Mesendoderm (in vitro differentiated cells): ENCODE measurements around the gene OR9A2.

Experiments
- DNase-seq: peaks from one replicate; pipeline ENCODE4 v3.0.0; 2013
- H2AK5ac ChIP-seq: 2 replicates; pipeline ENCODE4 v1.6.1; 2013; ENCODE audit warnings: low read length, inconsistent platforms
- H2BK120ac ChIP-seq: 2 replicates; pipeline ENCODE4 v1.6.1; 2013; ENCODE audit warnings: low read depth, mild to moderate bottlenecking, low read length, moderate library complexity, mixed read lengths
- H2BK15ac ChIP-seq: replicated peaks from 2 replicates; pipeline ENCODE4 v1.6.1; 2013; ENCODE audit warnings: low read depth, mild to moderate bottlenecking, moderate library complexity
- H2BK5ac ChIP-seq: 2 replicates; pipeline ENCODE4 v1.6.1; 2013; ENCODE audit warnings: low read length, inconsistent platforms
- H3K18ac ChIP-seq: 2 replicates; pipeline ENCODE4 v1.6.1; 2013; ENCODE audit warnings: mild to moderate bottlenecking, low read length, mixed read lengths
- H3K23ac ChIP-seq: one replicate; pipeline ENCODE4 v1.6.1; 2013; ENCODE audit warnings: low read length
- H3K27ac ChIP-seq: 2 replicates; pipeline ENCODE4 v1.5.1; 2013; ENCODE audit warnings: low read depth, mild to moderate bottlenecking, inconsistent platforms, low read length, moderate library complexity
- H3K27me3 ChIP-seq: 2 replicates; pipeline ENCODE4 v1.6.1; 2013; ENCODE audit warnings: low read length, control low read depth, mild to moderate bottlenecking, inconsistent platforms; ENCODE audit not compliant: insufficient read depth, poor library complexity
- H3K36me3 ChIP-seq: 2 replicates; pipeline ENCODE4 v1.6.1; 2013; ENCODE audit warnings: low read length, inconsistent platforms; ENCODE audit not compliant: control insufficient read depth, insufficient read depth
- H3K4ac ChIP-seq: one replicate; pipeline ENCODE4 v1.6.1; 2013; ENCODE audit warnings: low read depth, mild to moderate bottlenecking, low read length, moderate library complexity
- H3K4me1 ChIP-seq: 2 replicates; pipeline ENCODE4 v1.6.1; 2013; ENCODE audit warnings: low read depth, low read length, inconsistent platforms; ENCODE audit not compliant: control insufficient read depth
- H3K4me2 ChIP-seq: 2 replicates; pipeline ENCODE4 v1.6.1; 2013; ENCODE audit warnings: low read length
- H3K4me3 ChIP-seq: 2 replicates; pipeline ENCODE4 v1.5.1; 2013; ENCODE audit warnings: mild to moderate bottlenecking, low read length
- H3K56ac ChIP-seq: one replicate; pipeline ENCODE4 v1.6.1; 2013; ENCODE audit warnings: low read length
- H3K79me1 ChIP-seq: 2 replicates; pipeline ENCODE4 v1.6.1; 2013; ENCODE audit warnings: low read length, inconsistent platforms
- H3K79me2 ChIP-seq: 2 replicates; pipeline ENCODE4 v1.6.1; 2013; ENCODE audit warnings: mild to moderate bottlenecking, low read length; ENCODE audit not compliant: control insufficient read depth, insufficient read depth
- H3K9ac ChIP-seq: 2 replicates; pipeline ENCODE4 v1.6.1; 2013; ENCODE audit warnings: low read length, inconsistent platforms
- H4K5ac ChIP-seq: one replicate; pipeline ENCODE4 v1.6.1; 2013; ENCODE audit warnings: low read length
- H4K8ac ChIP-seq: one replicate; pipeline ENCODE4 v1.6.1; 2013; ENCODE audit warnings: low read depth, mild to moderate bottlenecking, control low read depth, low read length, moderate library complexity
- WGBS: extraction: QIAGEN DNeasy Blood & Tissue Kit; methylation state at CpG from one replicate; pipeline ENCODE4 v1.1.7; 2013; ENCODE audit warnings: low lambda C conversion rate, missing lambda C conversion rate; ENCODE audit not compliant: insufficient coverage; ENCODE audit errors: extremely low coverage; 5-methylcytosine and 5-hydroxymethylcytosine counted together

Gene OR9A2

DNA sequence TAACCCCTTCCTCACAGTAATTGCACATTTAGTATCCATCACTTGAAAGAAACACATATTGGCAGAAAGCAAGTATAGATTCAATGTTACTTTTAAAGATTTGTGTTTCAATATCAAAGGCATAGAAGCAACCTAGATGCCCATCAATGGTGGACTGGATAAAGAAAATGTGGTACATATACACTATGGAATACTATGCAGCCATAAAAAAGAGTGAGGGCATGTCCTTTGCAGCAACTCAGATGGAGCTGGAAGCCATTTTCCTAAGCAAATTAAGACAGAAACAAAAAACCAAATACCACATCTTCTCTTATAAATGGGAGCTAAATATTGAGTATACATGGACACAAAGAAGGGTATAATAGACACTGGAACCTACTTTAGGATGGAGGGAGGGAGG, 28.8 kb upstream of the OR9A2 start:
- Histone ChIP-seq H3K56ac (no peak overlapping the region), H2BK15ac (no peak overlapping the region), H3K4me1 (no peaks in the 10 kb centered on the region), H2BK120ac (no peak overlapping the region), H2AK5ac (no peak overlapping the region), H3K9ac (no peak overlapping the region), H3K27me3 (no peaks in the 10 kb centered on the region), H3K79me1 (no peaks in the 10 kb centered on the region), H3K18ac (no peak overlapping the region), H3K4ac (no peak overlapping the region), H3K23ac (no peak overlapping the region), H4K5ac (no peak overlapping the region), H3K79me2 (no peaks in the 10 kb centered on the region), H3K27ac (no peak overlapping the region), H3K36me3 (no peaks in the 10 kb centered on the region), H4K8ac (no peak overlapping the region), H2BK5ac (no peak overlapping the region), H3K4me2 (no peak overlapping the region), H3K4me3 (no peak overlapping the region)
- no peak for DNase-seq

DNA sequence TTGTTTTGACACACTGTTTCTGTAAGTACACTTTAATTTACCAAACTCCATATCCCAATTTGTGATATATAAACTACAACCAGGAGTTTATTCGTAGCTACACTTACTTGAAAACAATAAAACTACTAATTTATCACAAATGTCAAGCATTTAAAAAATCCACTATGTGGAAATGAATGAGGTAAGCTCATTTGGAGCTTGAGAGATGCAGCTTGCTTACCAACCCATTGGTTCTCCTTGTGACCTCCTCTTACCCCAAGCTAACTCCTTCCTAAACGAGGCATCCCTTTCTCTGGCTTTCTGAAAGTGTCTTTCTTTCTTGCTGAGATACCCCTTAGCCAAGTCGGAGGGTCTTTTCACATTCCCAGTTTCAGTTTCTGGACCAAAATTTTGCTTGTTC, 27.7 kb upstream of the OR9A2 start:
- no peak overlapping the region for H3K18ac ChIP-seq
- H3K4me1 ChIP-seq: no peaks in the 10 kb centered on the region
- WGBS: 100% methylated on average over 1 of the region's 3 CpGs
- no peak overlapping the region for H3K27ac ChIP-seq
- H2BK5ac ChIP-seq: no peak overlapping the region
- no peak overlapping the region for H3K4me3 ChIP-seq
- H3K79me1 ChIP-seq: no peaks in the 10 kb centered on the region
- H3K27me3 ChIP-seq: no peaks in the 10 kb centered on the region
- no peak overlapping the region for H3K23ac ChIP-seq
- H2BK120ac ChIP-seq: no peak overlapping the region
- no peak overlapping the region for H2AK5ac ChIP-seq
- H3K9ac ChIP-seq: no peak overlapping the region
- no peak overlapping the region for H2BK15ac ChIP-seq
- H3K4me2 ChIP-seq: no peak overlapping the region
- H3K56ac ChIP-seq: no peak overlapping the region
- no peak overlapping the region for H4K8ac ChIP-seq
- H3K79me2 ChIP-seq: no peaks in the 10 kb centered on the region
- no peaks in the 10 kb centered on the region for H3K36me3 ChIP-seq
- H4K5ac ChIP-seq: no peak overlapping the region
- no peak overlapping the region for H3K4ac ChIP-seq
- no peak for DNase-seq

DNA sequence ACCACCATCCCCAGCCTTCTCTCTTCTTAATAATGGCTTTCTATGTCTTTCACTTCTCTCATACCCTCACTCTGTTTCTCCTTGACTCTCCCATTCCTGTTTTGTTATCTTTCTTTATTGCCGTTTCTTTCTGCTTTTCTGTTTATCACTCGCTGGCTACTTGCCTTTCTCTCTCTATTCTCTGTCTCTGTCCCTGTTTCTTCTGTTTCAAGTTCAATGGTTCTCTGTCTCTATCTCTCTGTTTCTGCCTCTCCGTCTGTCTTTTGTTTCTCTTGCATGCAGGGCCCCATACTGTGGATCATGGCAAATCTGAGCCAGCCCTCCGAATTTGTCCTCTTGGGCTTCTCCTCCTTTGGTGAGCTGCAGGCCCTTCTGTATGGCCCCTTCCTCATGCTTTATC, 25.1 kb upstream of the OR9A2 start, which contains the start of gene OR6V1:
OR6V1 (plus strand) TSS at position 301 of the 400 bp plus-strand sequence; CDS start at position 301, 0 bp downstream.
- Histone ChIP-seq H3K9ac (no peak within 1 kb of the TSS), H2BK15ac (no peak within 1 kb of the TSS), H3K27me3 (no peaks in the 10 kb centered on the region), H3K4me1 (no peaks in the 10 kb centered on the region), H3K4ac (no peak within 1 kb of the TSS), H3K27ac (no peak within 1 kb of the TSS), H2BK120ac (no peak within 1 kb of the TSS), H3K56ac (no peak within 1 kb of the TSS), H3K79me2 (no peaks in the 10 kb centered on the region), H3K36me3 (no peaks in the 10 kb centered on the region), H4K8ac (no peak within 1 kb of the TSS), H3K4me2 (no peak within 1 kb of the TSS), H3K23ac (no peak within 1 kb of the TSS), H4K5ac (no peak within 1 kb of the TSS), H2BK5ac (no peak within 1 kb of the TSS), H3K4me3 (no peak within 1 kb of the TSS), H3K18ac (no peak within 1 kb of the TSS), H2AK5ac (no peak within 1 kb of the TSS), H3K79me1 (no peaks in the 10 kb centered on the region)
- no CpG with 5 or more reads among the region's 4 CpGs for WGBS
- DNase-seq: no peak

DNA sequence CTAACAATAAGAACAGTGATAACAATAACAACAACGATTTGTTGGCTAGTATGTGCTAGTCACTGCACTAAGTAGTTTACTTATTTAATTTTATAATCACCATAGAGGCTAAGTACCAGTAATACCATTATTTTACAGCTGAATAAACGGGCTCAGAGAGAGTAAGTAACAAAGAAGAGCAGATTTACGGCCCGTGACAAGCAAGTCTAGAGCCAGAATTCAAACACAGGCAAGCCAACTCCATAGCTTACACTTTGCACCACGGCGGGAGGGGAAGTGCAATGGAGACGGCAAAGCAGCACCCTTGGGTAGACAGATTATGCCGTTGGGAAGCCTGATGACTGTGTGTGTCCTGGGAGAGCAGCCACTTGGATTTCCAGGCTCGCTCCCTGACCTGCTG, 24.0 kb upstream of the OR9A2 start:
- Histone ChIP-seq H3K27me3 (no peaks in the 10 kb centered on the region), H2BK120ac (no peak overlapping the region), H3K4me3 (no peak overlapping the region), H4K8ac (no peak overlapping the region), H3K4me1 (no peaks in the 10 kb centered on the region), H2BK15ac (no peak overlapping the region), H3K9ac (no peak overlapping the region), H3K18ac (no peak overlapping the region), H3K79me1 (no peaks in the 10 kb centered on the region), H4K5ac (no peak overlapping the region), H3K56ac (no peak overlapping the region), H2BK5ac (no peak overlapping the region), H3K36me3 (no peaks in the 10 kb centered on the region), H3K4me2 (no peak overlapping the region), H3K23ac (no peak overlapping the region), H3K79me2 (no peaks in the 10 kb centered on the region), H3K27ac (no peak overlapping the region), H3K4ac (no peak overlapping the region), H2AK5ac (no peak overlapping the region)
- no CpG with 5 or more reads among the region's 9 CpGs for WGBS
- DNase-seq: no peak

DNA sequence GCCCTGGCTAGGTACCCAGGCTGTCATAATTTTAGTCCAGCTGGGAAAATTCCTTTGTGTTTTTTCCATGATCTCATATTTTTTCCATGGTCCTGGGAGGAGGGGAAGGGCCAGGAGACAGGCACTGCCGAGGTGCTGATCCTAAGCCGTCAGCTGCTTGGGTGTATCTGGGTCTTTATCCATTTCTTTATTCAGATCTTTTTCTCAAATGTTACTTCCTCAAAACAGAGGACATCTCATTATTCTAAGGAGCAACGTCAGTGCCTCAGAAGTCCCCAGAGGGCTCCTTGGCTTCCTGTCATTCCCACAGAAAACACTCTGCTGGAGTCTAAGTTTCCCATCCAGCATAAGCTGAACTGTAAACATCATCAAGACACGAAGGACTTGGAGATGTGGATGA, 22.4 kb upstream of the OR9A2 start:
- H3K4me1 ChIP-seq: no peaks in the 10 kb centered on the region
- DNase-seq: no peak
- no peak overlapping the region for H3K23ac ChIP-seq
- H3K36me3 ChIP-seq: no peaks in the 10 kb centered on the region
- H3K18ac ChIP-seq: no peak overlapping the region
- H2BK15ac ChIP-seq: no peak overlapping the region
- no peak overlapping the region for H3K9ac ChIP-seq
- H3K4ac ChIP-seq: no peak overlapping the region
- H3K4me3 ChIP-seq: no peak overlapping the region
- H2AK5ac ChIP-seq: no peak overlapping the region
- H3K4me2 ChIP-seq: no peak overlapping the region
- no peak overlapping the region for H3K56ac ChIP-seq
- no peak overlapping the region for H4K8ac ChIP-seq
- no peaks in the 10 kb centered on the region for H3K79me1 ChIP-seq
- no peak overlapping the region for H3K27ac ChIP-seq
- WGBS: no CpG with 5 or more reads among the region's 4 CpGs
- H4K5ac ChIP-seq: no peak overlapping the region
- H3K79me2 ChIP-seq: no peaks in the 10 kb centered on the region
- no peak overlapping the region for H2BK120ac ChIP-seq
- no peaks in the 10 kb centered on the region for H3K27me3 ChIP-seq
- no peak overlapping the region for H2BK5ac ChIP-seq

DNA sequence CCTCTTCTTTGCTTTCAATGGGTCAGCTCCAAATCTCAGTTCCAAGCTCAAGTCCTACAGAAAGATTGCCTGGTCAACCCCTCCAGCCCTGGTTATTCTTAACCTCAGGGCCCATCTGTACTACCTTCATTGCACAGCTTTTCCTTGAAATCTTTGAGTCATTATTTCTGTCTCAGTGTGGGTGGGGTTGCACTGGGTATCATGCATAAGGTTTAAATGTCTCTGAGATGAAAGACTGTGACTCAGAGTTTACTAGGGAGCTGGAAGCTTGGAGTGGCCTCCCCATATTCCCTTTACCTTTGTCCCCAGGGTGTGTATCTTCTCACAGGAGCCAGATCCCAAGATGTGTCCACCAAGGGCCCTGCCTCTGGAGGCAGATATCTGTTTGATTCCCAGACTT, 21.9 kb upstream of the OR9A2 start:
- H2BK5ac ChIP-seq: no peak overlapping the region
- H3K79me2 ChIP-seq: no peaks in the 10 kb centered on the region
- H2BK120ac ChIP-seq: no peak overlapping the region
- H3K4me1 ChIP-seq: no peaks in the 10 kb centered on the region
- no peaks in the 10 kb centered on the region for H3K27me3 ChIP-seq
- no peak overlapping the region for H3K23ac ChIP-seq
- no peak overlapping the region for H3K27ac ChIP-seq
- no peak for DNase-seq
- H3K79me1 ChIP-seq: no peaks in the 10 kb centered on the region
- H3K9ac ChIP-seq: no peak overlapping the region
- H4K8ac ChIP-seq: no peak overlapping the region
- no peak overlapping the region for H3K4ac ChIP-seq
- no peak overlapping the region for H3K56ac ChIP-seq
- H3K18ac ChIP-seq: no peak overlapping the region
- no peak overlapping the region for H4K5ac ChIP-seq
- no peak overlapping the region for H2BK15ac ChIP-seq
- no peaks in the 10 kb centered on the region for H3K36me3 ChIP-seq
- no peak overlapping the region for H3K4me2 ChIP-seq
- H3K4me3 ChIP-seq: no peak overlapping the region
- H2AK5ac ChIP-seq: no peak overlapping the region
